ENCODE measurements around the gene MTR.
A peak's percentile ranks its signal among the peaks of the same experiment; 100 is the strongest.

Gene MTR

GRCh38 chr1:236834876-236835275 is 39.8 kb downstream of the MTR start:
- FAIRE-seq, result no peak
- TF ChIP-seq PAX5 (IDR thresholded peaks at IDR 0.05; ENCODE audit: insufficient read depth, low read length, severe bottlenecking) (no peak), POLR2AphosphoS5 (IDR thresholded peaks at IDR 0.05; ENCODE audit: low read depth, low read length) (no peak), TAF1 (IDR thresholded peaks at IDR 0.05; ENCODE audit: low read depth, low read length) (no peak), POLR2A (IDR thresholded peaks at IDR 0.05; ENCODE audit: low read depth, low read length) (no peak)
- no peak for DNase-seq (ENCODE audit: insufficient read length, low spot score)

DNA sequence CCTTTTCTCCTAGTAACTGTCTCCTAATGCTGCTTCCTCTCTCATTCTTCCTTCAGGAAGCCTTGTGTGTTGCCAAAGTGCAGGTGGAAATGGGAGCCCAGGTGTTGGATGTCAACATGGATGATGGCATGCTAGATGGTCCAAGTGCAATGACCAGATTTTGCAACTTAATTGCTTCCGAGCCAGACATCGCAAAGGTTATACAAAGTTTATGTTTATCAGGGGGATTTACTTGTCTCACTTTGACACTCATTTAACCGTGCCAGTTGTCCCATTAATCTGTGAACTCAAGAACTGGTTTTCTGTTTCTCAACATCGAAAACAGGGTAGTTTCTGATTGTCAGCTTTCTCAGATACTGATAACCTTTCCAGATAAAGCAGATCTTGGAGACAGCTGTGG is 40.4 kb downstream of the MTR start:
- no peak for DNase-seq (ENCODE audit: insufficient read length, low spot score)
- FAIRE-seq, result no peak
- TF ChIP-seq TAF1 (IDR thresholded peaks at IDR 0.05; ENCODE audit: low read depth, low read length), result no peak
- no peak for TF ChIP-seq POLR2AphosphoS5 (IDR thresholded peaks at IDR 0.05; ENCODE audit: low read depth, low read length)
- no peak for TF ChIP-seq SPI1 (IDR thresholded peaks at IDR 0.05; ENCODE audit: low read depth, low read length)

DNA sequence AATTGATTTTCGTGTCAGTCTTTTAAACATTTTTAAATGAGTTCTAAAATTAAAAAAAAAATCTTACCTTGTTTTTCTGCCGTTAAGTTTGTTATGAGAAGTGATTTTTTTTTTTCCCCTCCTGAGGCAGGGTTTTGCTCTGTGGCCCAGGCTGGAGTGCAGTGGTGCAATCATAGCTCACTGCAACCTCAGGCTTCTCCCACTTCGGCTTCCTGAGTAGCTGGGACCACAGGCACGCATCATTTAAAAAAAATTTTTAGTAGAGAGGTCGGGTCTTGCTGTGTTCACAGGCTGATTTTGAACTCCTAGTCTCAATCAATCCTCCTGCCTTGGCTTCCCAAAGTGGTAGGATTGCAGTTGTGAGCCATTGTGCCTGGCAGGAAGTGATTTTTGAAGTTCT is 41.1 kb downstream of the MTR start:
- no peak for FAIRE-seq
- no peak for DNase-seq (ENCODE audit: insufficient read length, low spot score)
- TF ChIP-seq TAF1 (IDR thresholded peaks at IDR 0.05; ENCODE audit: low read depth, low read length), result no peak
- no peak for TF ChIP-seq SPI1 (IDR thresholded peaks at IDR 0.05; ENCODE audit: low read depth, low read length)
- no peak for TF ChIP-seq POU2F2 (IDR thresholded peaks at IDR 0.05; ENCODE audit: low read depth, low read length)
- TF ChIP-seq POLR2AphosphoS5 (IDR thresholded peaks at IDR 0.05; ENCODE audit: low read depth, low read length), result no peak
- no peak for TF ChIP-seq PAX5 (IDR thresholded peaks at IDR 0.05; ENCODE audit: insufficient read depth, low read length, severe bottlenecking)
- no peak for TF ChIP-seq POLR2A (IDR thresholded peaks at IDR 0.05; ENCODE audit: low read depth, low read length)

DNA sequence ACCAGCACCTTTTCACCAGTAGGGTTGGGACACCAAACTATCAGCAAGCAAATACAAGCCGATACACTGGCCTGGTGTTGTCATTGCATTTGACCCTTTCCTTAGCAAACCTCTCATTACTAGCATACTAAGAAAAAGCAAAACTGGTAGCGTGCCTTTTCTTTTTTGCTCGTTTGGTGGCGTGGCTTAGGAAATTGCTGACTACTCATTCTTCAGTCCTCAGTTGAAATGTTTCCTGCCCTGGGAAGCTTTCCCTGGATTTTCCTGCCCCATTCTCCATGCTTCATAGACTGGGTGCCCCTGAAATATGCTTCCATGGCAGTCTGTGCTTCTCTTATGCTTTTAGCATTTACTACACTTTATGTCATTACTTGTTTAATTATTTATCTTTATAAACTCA is 42.0 kb downstream of the MTR start:
- DNase-seq (ENCODE audit: insufficient read length, low spot score) (no peak), FAIRE-seq (no peak)
- TF ChIP-seq POLR2AphosphoS5 (IDR thresholded peaks at IDR 0.05; ENCODE audit: low read depth, low read length), result no peak
- TF ChIP-seq POU2F2 (IDR thresholded peaks at IDR 0.05; ENCODE audit: low read depth, low read length), result no peak
- TF ChIP-seq SPI1 (IDR thresholded peaks at IDR 0.05; ENCODE audit: low read depth, low read length), result no peak
- no peak for TF ChIP-seq TAF1 (IDR thresholded peaks at IDR 0.05; ENCODE audit: low read depth, low read length)
- TF ChIP-seq PAX5 (IDR thresholded peaks at IDR 0.05; ENCODE audit: insufficient read depth, low read length, severe bottlenecking), result no peak
- TF ChIP-seq POLR2A (IDR thresholded peaks at IDR 0.05; ENCODE audit: low read depth, low read length), result no peak

DNA sequence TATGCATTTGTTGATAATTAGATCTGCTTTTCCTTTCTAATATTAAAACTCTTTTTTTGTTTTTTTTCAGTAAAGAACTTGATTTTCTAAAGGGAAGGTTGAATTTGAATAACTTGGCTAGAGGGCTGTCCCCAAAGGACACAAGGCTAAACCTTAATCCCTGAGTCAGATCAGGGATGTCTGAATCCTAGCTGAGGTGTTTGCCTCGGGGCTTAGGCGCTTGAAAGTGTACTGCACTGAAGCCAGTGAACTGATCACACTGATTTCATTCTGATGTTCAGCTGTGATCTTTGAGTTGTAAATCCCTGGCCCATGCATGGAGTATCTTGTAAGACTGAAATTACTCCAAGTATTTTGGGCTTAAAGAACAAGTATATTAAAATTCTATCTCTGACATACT is 42.8 kb downstream of the MTR start:
- no peak for DNase-seq (ENCODE audit: insufficient read length, low spot score)
- FAIRE-seq, result no peak
- TF ChIP-seq TAF1 (IDR thresholded peaks at IDR 0.05; ENCODE audit: low read depth, low read length) (no peak), POU2F2 (IDR thresholded peaks at IDR 0.05; ENCODE audit: low read depth, low read length) (no peak), PAX5 (IDR thresholded peaks at IDR 0.05; ENCODE audit: insufficient read depth, low read length, severe bottlenecking) (no peak), SPI1 (IDR thresholded peaks at IDR 0.05; ENCODE audit: low read depth, low read length) (no peak), POLR2A (IDR thresholded peaks at IDR 0.05; ENCODE audit: low read depth, low read length) (no peak), POLR2AphosphoS5 (IDR thresholded peaks at IDR 0.05; ENCODE audit: low read depth, low read length) (no peak)

- DNase-seq (ENCODE audit: insufficient read length, low spot score) (no peak), FAIRE-seq (no peak)
- TF ChIP-seq POLR2A (IDR thresholded peaks at IDR 0.05; ENCODE audit: low read depth, low read length) (no peak), PAX5 (IDR thresholded peaks at IDR 0.05; ENCODE audit: insufficient read depth, low read length, severe bottlenecking) (no peak), POU2F2 (IDR thresholded peaks at IDR 0.05; ENCODE audit: low read depth, low read length) (no peak), POLR2AphosphoS5 (IDR thresholded peaks at IDR 0.05; ENCODE audit: low read depth, low read length) (no peak), SPI1 (IDR thresholded peaks at IDR 0.05; ENCODE audit: low read depth, low read length) (no peak), TAF1 (IDR thresholded peaks at IDR 0.05; ENCODE audit: low read depth, low read length) (no peak)
Observed at GRCh38 chr1:236841341-236841740, 46.2 kb downstream of the MTR start.

DNA sequence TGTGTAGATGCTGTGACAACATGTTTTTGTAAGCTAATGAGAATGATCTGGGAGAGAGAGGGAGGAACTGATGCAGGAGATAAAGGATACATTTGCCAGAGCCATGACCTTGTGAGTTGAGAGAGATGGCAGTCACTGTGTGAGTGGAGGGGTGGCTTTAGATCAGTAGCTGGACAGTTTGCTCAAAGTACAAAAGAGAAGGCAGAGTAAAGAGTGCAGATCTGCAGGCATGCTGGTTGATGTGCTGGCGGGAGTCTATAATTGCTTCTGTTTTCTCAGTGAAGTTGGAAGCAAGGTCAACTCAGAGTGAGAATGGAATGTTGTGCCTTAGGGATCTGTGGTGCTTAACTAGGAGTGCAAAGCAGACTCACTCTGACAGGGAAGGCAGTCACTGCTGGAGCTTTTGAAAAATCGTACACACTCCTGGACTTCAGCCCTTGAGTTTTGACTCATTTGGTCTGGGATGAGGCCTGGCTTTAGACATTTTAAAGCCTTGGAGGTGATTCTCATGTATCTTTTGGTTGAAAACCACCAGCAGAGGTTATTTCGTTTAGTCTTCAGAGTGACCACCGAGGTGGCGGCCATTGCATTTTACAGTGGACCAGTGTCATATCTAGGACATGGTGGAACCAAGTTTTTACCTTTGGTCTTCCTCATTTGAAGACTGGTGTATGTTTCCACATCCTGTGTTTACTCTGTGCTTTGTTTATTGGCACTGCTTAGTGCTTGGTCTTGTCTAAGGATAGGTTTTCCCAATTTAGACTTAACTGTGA is 49.6 kb downstream of the MTR start:
- no peak for TF ChIP-seq TAF1 (IDR thresholded peaks at IDR 0.05; ENCODE audit: low read depth, low read length)
- no peak for TF ChIP-seq POLR2A (IDR thresholded peaks at IDR 0.05; ENCODE audit: low read depth, low read length)
- TF ChIP-seq POU2F2 (IDR thresholded peaks at IDR 0.05; ENCODE audit: low read depth, low read length), result no peak
- no peak for TF ChIP-seq POLR2AphosphoS5 (IDR thresholded peaks at IDR 0.05; ENCODE audit: low read depth, low read length)
- no peak for TF ChIP-seq PAX5 (IDR thresholded peaks at IDR 0.05; ENCODE audit: insufficient read depth, low read length, severe bottlenecking)
- no peak for TF ChIP-seq SPI1 (IDR thresholded peaks at IDR 0.05; ENCODE audit: low read depth, low read length)
- no peak for FAIRE-seq
- DNase-seq (ENCODE audit: insufficient read length, low spot score), result no peak

- FAIRE-seq (peak; percentile 9), DNase-seq (ENCODE audit: insufficient read length, low spot score) (no peak)
- TF ChIP-seq POU2F2 (IDR thresholded peaks at IDR 0.05; ENCODE audit: low read depth, low read length) (no peak), SPI1 (IDR thresholded peaks at IDR 0.05; ENCODE audit: low read depth, low read length) (no peak)
Observed at GRCh38 chr1:236845830-236846229, 50.7 kb downstream of the MTR start.

DNA sequence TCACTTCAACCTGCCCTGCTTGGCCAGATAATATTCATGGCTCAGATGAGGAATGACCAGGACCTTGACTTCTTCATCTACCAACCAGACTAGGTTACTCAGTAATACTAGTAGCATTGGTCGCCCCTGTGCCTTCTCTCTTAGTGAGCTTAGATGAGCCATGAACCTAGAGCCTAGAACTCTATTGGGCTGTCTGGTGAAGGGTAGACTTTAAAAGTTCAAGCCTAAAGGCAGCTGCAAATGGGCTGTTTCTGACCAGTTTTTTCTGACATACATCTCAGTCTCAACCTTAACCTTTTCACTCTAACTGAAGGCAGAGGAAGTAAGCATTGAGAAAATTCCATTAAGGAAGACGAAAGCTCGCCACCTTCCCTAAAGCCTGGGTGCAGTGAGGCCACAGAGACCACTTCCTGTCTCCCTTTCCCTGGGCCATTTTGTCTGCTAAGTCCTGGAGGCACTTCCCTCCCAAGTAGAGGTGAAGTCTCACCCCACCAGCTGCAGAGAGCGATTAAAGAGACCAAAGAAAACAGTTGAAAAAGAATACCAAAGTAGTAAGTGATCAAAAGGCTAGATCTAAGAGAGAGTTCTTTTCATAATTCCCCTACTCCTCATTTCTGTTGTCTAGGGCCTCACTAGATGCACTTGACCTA is 53.3 kb downstream of the MTR start:
- no peak for FAIRE-seq
- TF ChIP-seq TAF1 (IDR thresholded peaks at IDR 0.05; ENCODE audit: low read depth, low read length), result no peak
- TF ChIP-seq SPI1 (IDR thresholded peaks at IDR 0.05; ENCODE audit: low read depth, low read length), result no peak
- no peak for TF ChIP-seq POLR2AphosphoS5 (IDR thresholded peaks at IDR 0.05; ENCODE audit: low read depth, low read length)
- no peak for TF ChIP-seq PAX5 (IDR thresholded peaks at IDR 0.05; ENCODE audit: insufficient read depth, low read length, severe bottlenecking)
- TF ChIP-seq POU2F2 (IDR thresholded peaks at IDR 0.05; ENCODE audit: low read depth, low read length), result no peak
- TF ChIP-seq POLR2A (IDR thresholded peaks at IDR 0.05; ENCODE audit: low read depth, low read length), result no peak
- DNase-seq (ENCODE audit: insufficient read length, low spot score), result no peak

Measured in GM12891 (cell line).